Heart left ventricle (tissue), 16 donors: ENCODE data around the gene CHAD. TPM values are rescaled to one million over a fixed set of nuclear protein-coding genes. Genes with fewer than 3 reads are reported as not detected.
"Not testable (repeated sequence)": the region's sequence is repeated elsewhere in the genome, so short reads cannot be mapped to it uniquely, and the experiment has no call there.

Source experiments
- ATAC-seq, 4 donors: fragments of 200-7000 bp; cut with Tn5 transposase; one replicate each; pipeline ENCODE4 v1.9.1; 2020 to 2022; ENCODE audit warnings: moderate library complexity in 4 of 4, mild to moderate bottlenecking in 3 of 4, moderate number of reproducible peaks in 1 of 4
- DNase-seq, 5 donors: peaks; one replicate each; pipeline ENCODE4 v3.0.0-alpha.2; 2020
- H3K27ac ChIP-seq, 12 donors: fragments of 200-600 bp; sonication (generic) in 4 of 12; one replicate each; pipeline versions ENCODE4 v1.5.0 to v1.8.0; 2016 to 2022; ENCODE audit warnings: mild to moderate bottlenecking in 2 of 12
- H3K27me3 ChIP-seq, 9 donors: fragments of 200-600 bp; sonication (generic) in 2 of 9; one replicate each; pipeline versions ENCODE4 v1.5.1 to v1.8.0; 2016 to 2022; ENCODE audit warnings: mild to moderate bottlenecking in 3 of 9
- H3K36me3 ChIP-seq, 9 donors: fragments of 200-600 bp; sonication (generic) in 2 of 9; one replicate each; pipeline versions ENCODE4 v1.5.0 to v1.8.0; 2018 to 2022; ENCODE audit warnings: mild to moderate bottlenecking in 2 of 9
- H3K4me1 ChIP-seq, 12 donors: fragments of 200-600 bp; sonication (generic) in 4 of 12; one replicate each; pipeline versions ENCODE4 v1.5.0 to v1.8.0; 2016 to 2022; ENCODE audit warnings: mild to moderate bottlenecking in 3 of 12
- H3K4me3 ChIP-seq, 12 donors: fragments of 200-600 bp; sonication (generic) in 4 of 12; one replicate each; pipeline versions ENCODE4 v1.5.0 to v1.8.0; 2017 to 2022; ENCODE audit warnings: mild to moderate bottlenecking in 9 of 12, moderate library complexity in 4 of 12
- H3K9me3 ChIP-seq, 12 donors: fragments of 200-600 bp; sonication (generic) in 4 of 12; one replicate each; pipeline versions ENCODE4 v1.5.0 to v1.8.0; 2016 to 2022; ENCODE audit warnings: mild to moderate bottlenecking in 1 of 12
- CTCF ChIP-seq, 12 donors: fragments of 200-600 bp; sonication (generic) in 4 of 12; IDR thresholded peaks; one replicate each; pipeline versions ENCODE4 v1.5.0 to v1.8.0; 2018 to 2022; ENCODE audit warnings: antibody characterized with exemption in 12 of 12, mild to moderate bottlenecking in 5 of 12
- POLR2A ChIP-seq, 2 donors: fragments of 450-650 bp; IDR thresholded peaks; one replicate each; pipeline ENCODE4 v1.6.1; 2017; ENCODE audit warnings: antibody characterized with exemption in 2 of 2, mild to moderate bottlenecking in 2 of 2, moderate library complexity in 2 of 2
- WGBS, 4 donors: extraction: QIAGEN DNeasy Blood & Tissue Kit in 2 of 4; methylation state at CpG; one replicate each; pipeline versions ENCODE4 v1.1.5 to v1.1.7; 2013 to 2018; 5-methylcytosine and 5-hydroxymethylcytosine counted together
- intact Hi-C, 10 donors: fragments of 100-400 bp; cut with DNase I; formaldehyde crosslinking; loops; one replicate each; pipeline versions ENCODE4 v1.11.1 to v1.14.2; 2022
- polyA plus RNA-seq, 2 donors: library from polyadenylated mRNA; stranded (reverse); fragments of 200-250 nt; gene quantifications; one replicate each; pipeline ENCODE4 v1.2.3, GENCODE V29; 2013
- total RNA-seq, 9 donors: library from RNA; depleted of rRNA in 2 of 9; stranded (reverse); fragments of >200 nt in 2 of 9; fragmentation: NEBNext Ultra II Directional in 3 of 9; extraction: Animal tissue kit (Norgen Biotek cat#: 25700) in 3 of 9; gene quantifications; one replicate each; pipeline versions ENCODE4 v1.1.0 to v1.2.4, GENCODE V29; 2016 to 2023
- donor health status: ischemic (EF 13 %, LVEDD 7.1; RV severe dilation, severe dysfunction).
- donor health status: healthy with polysubstance abuse.
- donor health status: DM: no; HTN: yes; CAD: no.
- donor health status: DM: no; HTN: no; CAD: no.
- donor health status: ischemic (EF 25% LVEDD 6.9; RV normal size, moderate dysfunction).
- donor health status: ischemic (EF 25% LVEDD 5.7; RV mildly dilated, moderate dysfunction).
- donor health status: healthy.
- donor health status: DM: yes; HTN: yes; CAD: no.
- donor health status: ischemic (EF 35%, LVEDD 5.7; RV mildly dilated, moderate dysfunction).
- donor health status: nonischemic (EF 11% LVEDD 7.7; RV severe dilation, severe dysfunction).
- donor health status: DM: yes; HTN: yes; CAD: no.
- donor health status: PGD.
- donor health status: ischemic (EF 29% LVEDD 5.4; RV normal size, mild dysfunction).
- donor health status: nonischemic (EF 23%, LVEDD 6.1; RV moderate dilation, normal function).

CHAD gene
- total and polyA plus RNA-seq, 11 donors: 0.15 to 0.27 (median 0.15) TPM; not detected in 8

- WGBS, 4 donors: 1 to 5% (median 2%) methylated on average over 12 to 75 of the region's 75 CpGs
- Histone ChIP-seq H3K4me3 (peak within 1 kb of the TSS; percentile 47 to 96 (median 83)), H3K36me3 (peaks cover 0 to 28% (median 18%) of the 10 kb centered on the region in 9 donors), H3K27ac (peak within 1 kb of the TSS; percentile 2 to 93 (median 86)), H3K27me3 (no peaks in the 10 kb centered on the region), H3K4me1 (peaks cover 0 to 51% (median 32%) of the 10 kb centered on the region in 12 donors), H3K9me3 (no peaks in the 10 kb centered on the region)
- ATAC-seq: peak; percentile 61 to 93 (median 83)
- TF ChIP-seq CTCF (IDR thresholded peaks at IDR 0.05) (peak; percentile 80 to 98 (median 96)), POLR2A (IDR thresholded peaks at IDR 0.05) (peak in 1 of 2 donors; percentile 92)
- DNase-seq: peak; percentile 88 to 94 (median 89)
- intact Hi-C loops: loop anchor here in 6 of 10 donors (2.0 to 10.0 kb wide), 9 partner anchors 51 to 116 kb away; partner anchors contain the start of genes ACSF2 (in 3 of the 6), EME1 (in 1 of the 6), LRRC59 (in 1 of the 6) and MRPL27 (in 1 of the 6)
These were observed 10.0 kb upstream of the CHAD start, which contains the start of gene RSAD1 for GRCh38 chr17:50478391-50479381. Gene RSAD1 (plus strand): TSS chr17:50478860. CDS start chr17:50478885, 25 bp downstream.

- ATAC-seq (no peak), DNase-seq (peak in 1 of 5 donors; percentile 35)
- Histone ChIP-seq H3K36me3 (peaks cover 0 to 21% (median 12%) of the 10 kb centered on the region in 9 donors), H3K4me3 (peak overlapping the region in 9 of 12 donors; percentile 63 to 96 (median 86)), H3K27ac (peak overlapping the region; percentile 2 to 93 (median 86)), H3K9me3 (no peaks in the 10 kb centered on the region), H3K27me3 (no peaks in the 10 kb centered on the region), H3K4me1 (peaks cover 0 to 46% (median 30%) of the 10 kb centered on the region in 12 donors)
- WGBS, 4 donors: 71 to 91% (median 85%) methylated on average over 7 of the region's 7 CpGs
- intact Hi-C loops: loop anchor here in 6 of 10 donors (2.0 to 10.0 kb wide), 9 partner anchors 51 to 116 kb away; partner anchors contain the start of genes ACSF2 (in 3 of the 6), EME1 (in 1 of the 6), LRRC59 (in 1 of the 6) and MRPL27 (in 1 of the 6)
- TF ChIP-seq POLR2A (IDR thresholded peaks at IDR 0.05) (no peak), CTCF (IDR thresholded peaks at IDR 0.05) (no peak)
These were observed 9.3 kb upstream of the CHAD start for GRCh38 chr17:50477976-50478375.

GRCh38 chr17:50476545-50477315 lies 8.1 kb upstream of the CHAD start:
- TF ChIP-seq CTCF (IDR thresholded peaks at IDR 0.05): no peak
- no peak for TF ChIP-seq POLR2A (IDR thresholded peaks at IDR 0.05)
- Histone ChIP-seq H3K27ac (no peak overlapping the region), H3K27me3 (no peaks in the 10 kb centered on the region), H3K36me3 (peaks cover 0 to 15% (median 3%) of the 10 kb centered on the region in 9 donors), H3K9me3 (no peaks in the 10 kb centered on the region), H3K4me1 (peaks cover 0 to 35% (median 21%) of the 10 kb centered on the region in 12 donors), H3K4me3 (no peak overlapping the region)
- WGBS, 4 donors: 75 to 85% (median 82%) methylated on average over 18 of the region's 18 CpGs
- intact Hi-C loops: loop anchor here in 6 of 10 donors (5.0 to 10.0 kb wide), 7 partner anchors 49 to 114 kb away; partner anchors contain the start of genes ACSF2 (in 2 of the 6), EME1 (in 1 of the 6), LRRC59 (in 1 of the 6) and MRPL27 (in 1 of the 6)
- no peak for ATAC-seq
- DNase-seq: no peak

- ATAC-seq, H3K9me3 ChIP-seq, H3K27ac ChIP-seq, H3K36me3 ChIP-seq, DNase-seq, H3K4me3 ChIP-seq, H3K27me3 ChIP-seq: not testable (repeated sequence)
- 29 to 47% (median 37%) methylated on average over 29 to 33 of the region's 33 CpGs for WGBS, 4 donors
- intact Hi-C loops: loop anchor here in 6 of 10 donors (5.0 to 10.0 kb wide), 7 partner anchors 49 to 114 kb away; partner anchors contain the start of genes ACSF2 (in 2 of the 6), EME1 (in 1 of the 6), LRRC59 (in 1 of the 6) and MRPL27 (in 1 of the 6)
- peaks cover 0 to 29% (median 18%) of the 10 kb centered on the region in 12 donors for H3K4me1 ChIP-seq
These were observed 7.3 kb upstream of the CHAD start for GRCh38 chr17:50475775-50476544.
